ENCODE data around the gene LRRC58. TPM values are rescaled to one million over a fixed set of nuclear protein-coding genes. Genes with fewer than 3 reads are reported as not detected.
"Not testable (repeated sequence)": the region's sequence is repeated elsewhere in the genome, so short reads cannot be mapped to it uniquely, and the experiment has no call there.

LRRC58 gene
- total RNA-seq, 1 donor from 2014 or later = 31.9 TPM

DNA sequence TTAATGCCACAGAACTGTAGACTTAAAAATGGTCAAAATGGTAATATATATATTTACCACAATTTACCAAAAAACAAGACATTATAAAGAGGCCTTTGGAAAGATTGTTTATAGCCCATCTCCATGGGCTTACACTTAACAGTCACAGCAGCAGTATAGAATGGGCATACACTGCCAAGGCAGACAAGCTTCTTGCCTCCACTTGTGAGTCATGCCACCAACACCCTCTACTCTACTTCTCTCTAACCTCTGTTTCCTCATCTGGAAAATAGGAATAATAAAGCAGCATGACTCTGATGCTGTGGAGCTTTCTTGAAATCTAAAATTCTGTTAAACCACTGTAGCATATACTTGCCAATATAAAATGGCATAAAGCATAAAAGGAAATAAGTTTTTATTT lies 49.8 kb downstream of the LRRC58 start:
- TF ChIP-seq, protein P1, sequence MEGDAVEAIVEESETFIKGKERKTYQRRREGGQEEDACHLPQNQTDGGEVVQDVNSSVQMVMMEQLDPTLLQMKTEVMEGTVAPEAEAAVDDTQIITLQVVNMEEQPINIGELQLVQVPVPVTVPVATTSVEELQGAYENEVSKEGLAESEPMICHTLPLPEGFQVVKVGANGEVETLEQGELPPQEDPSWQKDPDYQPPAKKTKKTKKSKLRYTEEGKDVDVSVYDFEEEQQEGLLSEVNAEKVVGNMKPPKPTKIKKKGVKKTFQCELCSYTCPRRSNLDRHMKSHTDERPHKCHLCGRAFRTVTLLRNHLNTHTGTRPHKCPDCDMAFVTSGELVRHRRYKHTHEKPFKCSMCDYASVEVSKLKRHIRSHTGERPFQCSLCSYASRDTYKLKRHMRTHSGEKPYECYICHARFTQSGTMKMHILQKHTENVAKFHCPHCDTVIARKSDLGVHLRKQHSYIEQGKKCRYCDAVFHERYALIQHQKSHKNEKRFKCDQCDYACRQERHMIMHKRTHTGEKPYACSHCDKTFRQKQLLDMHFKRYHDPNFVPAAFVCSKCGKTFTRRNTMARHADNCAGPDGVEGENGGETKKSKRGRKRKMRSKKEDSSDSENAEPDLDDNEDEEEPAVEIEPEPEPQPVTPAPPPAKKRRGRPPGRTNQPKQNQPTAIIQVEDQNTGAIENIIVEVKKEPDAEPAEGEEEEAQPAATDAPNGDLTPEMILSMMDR (IDR thresholded peaks at IDR 0.05; ENCODE audit: insufficient read depth, low read length, poor library complexity, severe bottlenecking) = no peak
- H3K4me3 ChIP-seq (ENCODE audit: low read depth, low read length) = no peak overlapping the region
- H3K27me3 ChIP-seq (ENCODE audit: control insufficient read depth, insufficient read depth, low read length) = no peaks in the 10 kb centered on the region
- no peak for DNase-seq (ENCODE audit: low read depth)
- H3K36me3 ChIP-seq (ENCODE audit: control insufficient read depth, insufficient read depth, low read length) = no peaks in the 10 kb centered on the region

- DNase-seq (ENCODE audit: low read depth) = no peak
- Histone ChIP-seq H3K36me3 (ENCODE audit: control insufficient read depth, insufficient read depth, low read length) (no peaks in the 10 kb centered on the region), H3K4me3 (ENCODE audit: low read depth, low read length) (no peak overlapping the region), H3K27me3 (ENCODE audit: control insufficient read depth, insufficient read depth, low read length) (no peaks in the 10 kb centered on the region)
- TF ChIP-seq, protein P1 (IDR thresholded peaks at IDR 0.05; ENCODE audit: insufficient read depth, low read length, poor library complexity, severe bottlenecking) = no peak
Measured at GRCh38 chr3:120298996-120299395, 50.2 kb downstream of the LRRC58 start.

DNA sequence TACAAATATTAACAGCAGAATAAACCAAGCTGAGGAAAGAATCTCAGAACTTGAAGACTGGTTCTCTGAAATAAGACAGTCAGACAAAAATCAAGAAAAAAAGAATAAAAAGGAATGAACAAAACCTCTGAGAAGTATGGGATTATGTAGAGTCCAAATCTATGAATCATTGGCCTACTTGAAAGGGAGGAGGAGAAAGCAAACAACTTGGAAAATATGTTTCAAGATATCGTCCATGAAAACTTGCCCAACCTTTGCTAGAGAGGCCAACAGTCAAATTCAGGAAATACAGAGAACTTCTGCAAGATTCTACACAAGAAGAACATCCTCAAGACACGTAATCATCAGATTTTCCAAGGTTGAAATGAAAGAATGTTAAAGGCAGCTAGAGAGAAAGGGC lies 57.6 kb downstream of the LRRC58 start:
- not testable (repeated sequence) for H3K36me3 ChIP-seq (ENCODE audit: control insufficient read depth, insufficient read depth, low read length); DNase-seq (ENCODE audit: low read depth); H3K4me3 ChIP-seq (ENCODE audit: low read depth, low read length); H3K27me3 ChIP-seq (ENCODE audit: control insufficient read depth, insufficient read depth, low read length)

DNA sequence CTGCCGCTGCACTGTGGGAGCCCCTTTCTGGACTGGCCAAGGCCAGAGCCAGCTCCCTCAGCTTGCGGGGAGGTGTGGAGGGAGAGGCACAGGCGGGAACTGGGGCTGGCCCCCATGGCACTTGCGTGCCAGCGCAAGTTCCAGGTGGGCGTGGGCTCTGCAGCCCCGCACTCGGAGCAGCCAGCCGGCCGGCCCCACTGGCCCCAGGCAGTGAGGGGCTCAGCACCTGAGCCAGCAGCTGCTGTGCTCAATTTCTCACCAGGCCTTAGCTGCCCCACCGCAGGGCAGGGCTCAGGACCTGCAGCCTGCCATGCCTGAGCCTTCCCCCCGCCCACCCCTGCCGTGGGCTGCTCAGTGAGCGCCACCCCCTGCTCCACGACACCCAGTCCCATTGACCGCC lies 59.5 kb downstream of the LRRC58 start:
- H3K27me3 ChIP-seq (ENCODE audit: control insufficient read depth, insufficient read depth, low read length) = no peaks in the 10 kb centered on the region
- DNase-seq (ENCODE audit: low read depth) = no peak
- H3K4me3 ChIP-seq (ENCODE audit: low read depth, low read length) = no peak overlapping the region
- no peaks in the 10 kb centered on the region for H3K36me3 ChIP-seq (ENCODE audit: control insufficient read depth, insufficient read depth, low read length)
- TF ChIP-seq, protein P1 (IDR thresholded peaks at IDR 0.05; ENCODE audit: insufficient read depth, low read length, poor library complexity, severe bottlenecking) = no peak

- Histone ChIP-seq H3K36me3 (ENCODE audit: control insufficient read depth, insufficient read depth, low read length) (no peaks in the 10 kb centered on the region), H3K27me3 (ENCODE audit: control insufficient read depth, insufficient read depth, low read length) (no peaks in the 10 kb centered on the region), H3K4me3 (ENCODE audit: low read depth, low read length) (no peak overlapping the region)
- DNase-seq (ENCODE audit: low read depth) = no peak
- TF ChIP-seq, protein P1 (IDR thresholded peaks at IDR 0.05; ENCODE audit: insufficient read depth, low read length, poor library complexity, severe bottlenecking) = no peak
Measured at GRCh38 chr3:120286465-120286864, 62.7 kb downstream of the LRRC58 start.

DNA sequence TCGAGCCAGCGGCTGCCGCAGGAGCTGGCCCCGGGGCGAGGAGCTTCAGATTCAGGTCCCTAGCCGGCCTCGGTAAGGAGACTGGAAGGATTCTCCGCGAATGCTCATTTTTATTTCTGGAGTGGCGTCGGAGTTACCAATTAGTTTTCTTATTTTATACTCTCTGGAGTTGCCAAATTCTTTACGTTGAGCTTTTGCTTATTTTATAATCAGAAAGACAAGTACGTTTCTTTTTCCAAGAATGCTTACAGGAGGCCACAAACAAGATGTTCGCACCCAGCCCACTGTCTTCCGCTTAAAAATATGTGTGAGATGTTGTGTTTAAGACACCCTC lies 63.7 kb downstream of the LRRC58 start:
- peak overlapping the region; percentile 48 for H3K4me3 ChIP-seq (ENCODE audit: low read depth, low read length)
- H3K27me3 ChIP-seq (ENCODE audit: control insufficient read depth, insufficient read depth, low read length) = no peaks in the 10 kb centered on the region
- TF ChIP-seq, protein P1 (IDR thresholded peaks at IDR 0.05; ENCODE audit: insufficient read depth, low read length, poor library complexity, severe bottlenecking) = no peak
- DNase-seq (ENCODE audit: low read depth) = no peak
- no peaks in the 10 kb centered on the region for H3K36me3 ChIP-seq (ENCODE audit: control insufficient read depth, insufficient read depth, low read length)

Data from kidney epithelial cell (primary cell).